Measurements from ENCODE around the gene PLCH1. TPM values are rescaled to one million over a fixed set of nuclear protein-coding genes. Genes with fewer than 3 reads are reported as not detected.

The PLCH1 gene
- total and polyA plus RNA-seq, 4 experiments from 2014 or later: 0.02 TPM; not detected in 3

DNA sequence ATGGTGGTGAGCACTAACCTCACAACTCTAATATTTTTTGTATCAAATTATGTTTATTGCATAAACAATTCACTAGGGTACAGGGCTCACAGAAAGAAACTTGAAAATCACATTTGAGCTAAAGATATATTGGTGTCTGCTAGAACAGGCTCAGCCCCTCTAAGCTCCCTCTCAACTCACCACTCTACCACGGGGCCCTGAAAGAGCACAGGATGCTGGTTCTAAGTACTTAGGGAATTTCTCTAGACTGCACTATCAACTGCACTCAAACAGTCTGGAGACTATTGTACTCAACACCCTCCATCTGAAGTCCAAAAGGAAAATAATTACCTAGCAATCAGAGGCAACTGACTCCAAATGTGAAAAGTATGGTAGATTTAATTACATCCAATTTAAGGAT is 352.7 kb downstream of the PLCH1 start:
- Histone ChIP-seq H3K27me3 (ENCODE audit: insufficient read depth, low read length) (no peaks in the 10 kb centered on the region), H3K4me3 (ENCODE audit: low read length in 2 of 2) (no peak overlapping the region), H3K36me3 (ENCODE audit: insufficient read depth, low read length) (no peaks in the 10 kb centered on the region), H3K9me3 (ENCODE audit: control insufficient read depth in 1 of 2, low read length in 2 of 2) (no peaks in the 10 kb centered on the region), H3K4me1 (ENCODE audit: insufficient read depth, low read length) (no peaks in the 10 kb centered on the region), H3K27ac (ENCODE audit: low read depth, low read length) (no peak overlapping the region)
- ChIA-PET CTCF (ENCODE audit: partially characterized antibody) (no interaction called here), POLR2A (ENCODE audit: partially characterized antibody) (no interaction called here)
- Mint-ChIP-seq H3K27ac (no peak overlapping the region), H3K36me3 (no peaks in the 10 kb centered on the region), H3K4me1 (no peaks in the 10 kb centered on the region), H3K9me3 (peaks cover 0 to 11% (median 5%) of the 10 kb centered on the region in 8 donors), H3K27me3 (peaks cover 0 to under 1% of the 10 kb centered on the region in 2 donors), H3K4me3 (no peak overlapping the region)
- intact Hi-C loops (cut with micrococcal nuclease): no loop called here
- DNase-seq: no peak

- peaks cover 0 to 3% of the 10 kb centered on the region in 2 donors for H3K27me3 Mint-ChIP-seq
- no peak for DNase-seq
- no peaks in the 10 kb centered on the region for H3K4me1 Mint-ChIP-seq
These were observed 353.3 kb downstream of the PLCH1 start for GRCh38 chr3:155391551-155391958.

GRCh38 chr3:155391104-155391503 is 353.8 kb downstream of the PLCH1 start:
- intact Hi-C loops (cut with micrococcal nuclease): no loop called here
- no peaks in the 10 kb centered on the region for H3K4me1 Mint-ChIP-seq
- no peak overlapping the region for H3K27ac Mint-ChIP-seq
- H3K9me3 Mint-ChIP-seq: peaks cover 0 to 11% (median 4%) of the 10 kb centered on the region in 8 donors
- no peak overlapping the region for H3K4me3 Mint-ChIP-seq
- ChIA-PET POLR2A (ENCODE audit: partially characterized antibody) (no interaction called here), CTCF (ENCODE audit: partially characterized antibody) (no interaction called here)
- no peak overlapping the region for H3K27ac ChIP-seq (ENCODE audit: low read depth, low read length)
- no peaks in the 10 kb centered on the region for H3K4me1 ChIP-seq (ENCODE audit: insufficient read depth, low read length)
- H3K27me3 ChIP-seq (ENCODE audit: insufficient read depth, low read length): no peaks in the 10 kb centered on the region
- no peaks in the 10 kb centered on the region for H3K36me3 Mint-ChIP-seq
- no peak for DNase-seq
- peaks cover 0 to 3% of the 10 kb centered on the region in 2 donors for H3K27me3 Mint-ChIP-seq
- no peaks in the 10 kb centered on the region for H3K9me3 ChIP-seq (ENCODE audit: control insufficient read depth in 1 of 2, low read length in 2 of 2)
- no peak overlapping the region for H3K4me3 ChIP-seq (ENCODE audit: low read length in 2 of 2)
- no peaks in the 10 kb centered on the region for H3K36me3 ChIP-seq (ENCODE audit: insufficient read depth, low read length)

More at GRCh38 chr3:155391551-155391958, 353.3 kb downstream of the PLCH1 start:
- Histone ChIP-seq H3K27ac (ENCODE audit: low read depth, low read length) (no peak overlapping the region), H3K9me3 (ENCODE audit: control insufficient read depth in 1 of 2, low read length in 2 of 2) (no peaks in the 10 kb centered on the region), H3K27me3 (ENCODE audit: insufficient read depth, low read length) (no peaks in the 10 kb centered on the region), H3K36me3 (ENCODE audit: insufficient read depth, low read length) (no peaks in the 10 kb centered on the region), H3K4me1 (ENCODE audit: insufficient read depth, low read length) (no peaks in the 10 kb centered on the region), H3K4me3 (ENCODE audit: low read length in 2 of 2) (no peak overlapping the region)
- intact Hi-C loops (cut with micrococcal nuclease): no loop called here
- ChIA-PET CTCF (ENCODE audit: partially characterized antibody) (no interaction called here), POLR2A (ENCODE audit: partially characterized antibody) (no interaction called here)
- H3K4me3 Mint-ChIP-seq: no peak overlapping the region
- H3K27ac Mint-ChIP-seq: no peak overlapping the region
- H3K9me3 Mint-ChIP-seq: peaks cover 0 to 11% (median 5%) of the 10 kb centered on the region in 8 donors
- H3K36me3 Mint-ChIP-seq: no peaks in the 10 kb centered on the region

GRCh38 chr3:155390351-155390750 is 354.5 kb downstream of the PLCH1 start:
- CTCF ChIA-PET (ENCODE audit: partially characterized antibody): no interaction called here
- Histone ChIP-seq H3K27me3 (ENCODE audit: insufficient read depth, low read length) (no peaks in the 10 kb centered on the region), H3K4me3 (ENCODE audit: low read length in 2 of 2) (no peak overlapping the region), H3K4me1 (ENCODE audit: insufficient read depth, low read length) (no peaks in the 10 kb centered on the region), H3K36me3 (ENCODE audit: insufficient read depth, low read length) (no peaks in the 10 kb centered on the region), H3K9me3 (ENCODE audit: control insufficient read depth in 1 of 2, low read length in 2 of 2) (no peaks in the 10 kb centered on the region), H3K27ac (ENCODE audit: low read depth, low read length) (no peak overlapping the region)
- intact Hi-C loops (cut with micrococcal nuclease): no loop called here
- Mint-ChIP-seq H3K4me3 (no peak overlapping the region), H3K27me3 (peaks cover 0 to 3% of the 10 kb centered on the region in 2 donors), H3K4me1 (no peaks in the 10 kb centered on the region), H3K9me3 (peaks cover 0 to 6% (median under 1%) of the 10 kb centered on the region in 8 donors), H3K27ac (no peak overlapping the region), H3K36me3 (no peaks in the 10 kb centered on the region)
- no peak for DNase-seq
- POLR2A ChIA-PET (ENCODE audit: partially characterized antibody): no interaction called here

- Histone ChIP-seq H3K27ac (ENCODE audit: low read depth, low read length) (no peak overlapping the region), H3K36me3 (ENCODE audit: insufficient read depth, low read length) (no peaks in the 10 kb centered on the region), H3K4me1 (ENCODE audit: insufficient read depth, low read length) (no peaks in the 10 kb centered on the region), H3K27me3 (ENCODE audit: insufficient read depth, low read length) (no peaks in the 10 kb centered on the region), H3K4me3 (ENCODE audit: low read length in 2 of 2) (no peak overlapping the region), H3K9me3 (ENCODE audit: control insufficient read depth in 1 of 2, low read length in 2 of 2) (no peaks in the 10 kb centered on the region)
- Mint-ChIP-seq H3K36me3 (no peaks in the 10 kb centered on the region), H3K4me1 (no peaks in the 10 kb centered on the region), H3K27ac (no peak overlapping the region), H3K4me3 (no peak overlapping the region), H3K9me3 (no peaks in the 10 kb centered on the region), H3K27me3 (peaks cover 0 to 3% of the 10 kb centered on the region in 2 donors)
- intact Hi-C loops (cut with micrococcal nuclease): no loop called here
- DNase-seq: no peak
- ChIA-PET POLR2A (ENCODE audit: partially characterized antibody) (no interaction called here), CTCF (ENCODE audit: partially characterized antibody) (no interaction called here)
These were observed 356.5 kb downstream of the PLCH1 start for GRCh38 chr3:155388417-155388816.

- Histone ChIP-seq H3K4me3 (ENCODE audit: low read length in 2 of 2) (no peak overlapping the region), H3K27me3 (ENCODE audit: insufficient read depth, low read length) (no peaks in the 10 kb centered on the region), H3K27ac (ENCODE audit: low read depth, low read length) (no peak overlapping the region), H3K9me3 (ENCODE audit: control insufficient read depth in 1 of 2, low read length in 2 of 2) (no peaks in the 10 kb centered on the region), H3K4me1 (ENCODE audit: insufficient read depth, low read length) (no peaks in the 10 kb centered on the region), H3K36me3 (ENCODE audit: insufficient read depth, low read length) (no peaks in the 10 kb centered on the region)
- ChIA-PET CTCF (ENCODE audit: partially characterized antibody) (no interaction called here), POLR2A (ENCODE audit: partially characterized antibody) (no interaction called here)
- Mint-ChIP-seq H3K27me3 (peaks cover 0 to 3% of the 10 kb centered on the region in 2 donors), H3K36me3 (no peaks in the 10 kb centered on the region), H3K4me1 (no peaks in the 10 kb centered on the region), H3K27ac (no peak overlapping the region), H3K9me3 (no peaks in the 10 kb centered on the region), H3K4me3 (no peak overlapping the region)
- intact Hi-C loops (cut with micrococcal nuclease): no loop called here
- DNase-seq: no peak
These were observed 357.3 kb downstream of the PLCH1 start for GRCh38 chr3:155387571-155387970.

- no peaks in the 10 kb centered on the region for H3K9me3 Mint-ChIP-seq
- ChIA-PET POLR2A (ENCODE audit: partially characterized antibody) (no interaction called here), CTCF (ENCODE audit: partially characterized antibody) (no interaction called here)
- DNase-seq: no peak
- no peaks in the 10 kb centered on the region for H3K4me1 Mint-ChIP-seq
- intact Hi-C loops (cut with micrococcal nuclease): no loop called here
- H3K36me3 Mint-ChIP-seq: no peaks in the 10 kb centered on the region
- peaks cover 0 to 3% of the 10 kb centered on the region in 2 donors for H3K27me3 Mint-ChIP-seq
- no peak overlapping the region for H3K27ac Mint-ChIP-seq
- Histone ChIP-seq H3K27ac (ENCODE audit: low read depth, low read length) (no peak overlapping the region), H3K9me3 (ENCODE audit: control insufficient read depth in 1 of 2, low read length in 2 of 2) (no peaks in the 10 kb centered on the region), H3K4me1 (ENCODE audit: insufficient read depth, low read length) (no peaks in the 10 kb centered on the region), H3K4me3 (ENCODE audit: low read length in 2 of 2) (no peak overlapping the region), H3K36me3 (ENCODE audit: insufficient read depth, low read length) (no peaks in the 10 kb centered on the region), H3K27me3 (ENCODE audit: insufficient read depth, low read length) (no peaks in the 10 kb centered on the region)
- H3K4me3 Mint-ChIP-seq: no peak overlapping the region
These were observed 358.0 kb downstream of the PLCH1 start for GRCh38 chr3:155386919-155387318.
